AG09319 (cell line): Measurements from ENCODE around the gene ISLR.

Source experiments
- DNase-seq: peaks from one replicate; pipeline ENCODE4 v3.0.0-alpha.2; 2010; ENCODE audit warnings: low read depth; ENCODE audit errors: extremely low read depth
- CTCF ChIP-seq: IDR thresholded peaks from 2 replicates; pipeline ENCODE4 v1.5.1; 2011; ENCODE audit warnings: low read depth, mild to moderate bottlenecking, inconsistent platforms, low read length, moderate library complexity

The ISLR gene

GRCh38 chr15:74184582-74185091 is 11.1 kb downstream of the ISLR start:
- no peak for TF ChIP-seq CTCF
- no peak for DNase-seq

- no peak for DNase-seq
- no peak for TF ChIP-seq CTCF
These were observed 12.3 kb downstream of the ISLR start for GRCh38 chr15:74185710-74186348.

GRCh38 chr15:74188216-74188615 is 14.7 kb downstream of the ISLR start:
- DNase-seq: no peak
- TF ChIP-seq CTCF: no peak

- DNase-seq: no peak
- no peak for TF ChIP-seq CTCF
These were observed 18.3 kb downstream of the ISLR start for GRCh38 chr15:74191798-74192197.

- TF ChIP-seq CTCF: no peak
- no peak for DNase-seq
These were observed 19.2 kb downstream of the ISLR start for GRCh38 chr15:74192751-74193150.

- TF ChIP-seq CTCF: no peak
- no peak for DNase-seq
These were observed 19.8 kb downstream of the ISLR start for GRCh38 chr15:74193299-74193718.

- no peak for TF ChIP-seq CTCF
- DNase-seq: no peak
These were observed 20.4 kb downstream of the ISLR start for GRCh38 chr15:74193905-74194304.
